ENCODE results near the gene BIK.
"Not testable (repeated sequence)": the region's sequence is repeated elsewhere in the genome, so short reads cannot be mapped to it uniquely, and the experiment has no call there.

The BIK gene

DNA sequence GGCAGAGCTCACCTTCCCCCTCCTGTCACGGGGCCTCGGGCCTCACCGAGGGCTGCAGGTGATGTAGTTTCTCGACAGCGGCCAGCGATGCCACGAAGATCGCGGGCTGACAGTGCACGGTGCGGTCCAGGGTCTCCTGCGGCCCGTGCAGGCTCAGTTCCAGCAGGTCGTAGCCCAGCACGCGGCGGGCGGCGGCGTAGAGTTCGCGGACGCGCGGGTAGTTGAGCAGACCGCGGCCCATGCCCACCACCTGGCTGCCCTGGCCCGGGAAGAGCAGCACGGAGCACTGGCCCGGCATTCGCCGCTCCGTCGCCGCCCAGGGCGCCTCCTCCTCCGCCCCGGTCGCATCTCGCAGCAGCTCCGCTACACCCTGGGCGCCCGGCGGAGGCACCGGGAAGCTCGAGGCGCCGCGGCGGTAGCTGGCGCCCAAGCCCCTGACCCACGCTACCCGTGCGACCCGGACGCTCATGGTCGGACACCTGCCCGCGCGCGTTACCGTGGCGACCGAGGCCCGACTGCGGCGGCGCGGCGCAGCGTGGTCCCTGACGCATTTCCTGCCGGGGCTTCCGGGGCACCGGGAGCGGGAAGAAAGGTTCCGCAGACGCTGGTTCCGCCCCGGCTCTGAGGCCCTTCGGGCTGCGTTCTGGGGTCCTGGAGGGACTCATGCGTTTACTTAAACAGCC lies 32.5 kb downstream of the BIK start, which contains the start of gene MCAT:
Gene MCAT, minus strand, starts transcription at position 519 of the 683 bp plus-strand sequence. Its CDS starts 50 bp downstream, at position 469.
- DNase-seq, result peak; percentile 62 to 82

DNA sequence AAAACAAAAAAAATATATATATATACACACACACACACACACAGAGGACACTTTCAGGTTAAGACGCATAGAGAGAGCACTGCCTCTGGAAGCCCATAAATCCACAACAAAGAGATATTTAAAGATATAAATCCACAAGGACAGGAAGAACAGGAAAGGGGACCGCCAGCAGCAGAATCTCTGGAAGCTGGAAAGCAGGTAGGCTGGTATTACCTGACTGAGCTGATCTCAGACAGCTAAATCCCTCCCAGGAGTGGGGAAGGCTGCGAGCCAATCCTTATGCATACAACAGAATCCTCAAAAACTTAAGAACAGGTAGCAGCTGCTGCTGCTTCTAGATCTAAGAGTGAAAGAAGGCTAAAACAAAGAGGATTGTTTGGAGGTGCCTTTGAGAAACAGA lies 34.4 kb downstream of the BIK start:
- DNase-seq, result no peak

DNA sequence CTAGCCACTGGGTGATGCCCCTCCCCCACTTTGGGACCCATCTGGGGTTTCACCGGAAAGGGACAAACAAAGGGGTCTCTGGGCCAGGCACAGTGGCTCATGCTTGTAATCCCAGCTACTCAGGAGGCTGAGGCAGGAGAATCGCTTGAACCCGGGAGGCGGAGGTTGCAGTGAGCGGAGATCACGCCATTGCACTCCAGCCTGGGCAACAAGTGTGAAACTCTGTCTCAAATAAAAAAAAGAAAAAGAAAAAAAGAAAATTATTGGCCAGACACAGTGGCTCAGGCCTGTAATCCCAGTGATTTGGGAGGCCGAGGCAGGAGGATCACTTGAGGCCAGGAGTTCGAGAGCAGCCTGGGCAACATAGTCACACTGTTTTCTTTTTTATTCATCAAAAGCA lies 34.8 kb downstream of the BIK start:
- DNase-seq, result not testable (repeated sequence)

DNA sequence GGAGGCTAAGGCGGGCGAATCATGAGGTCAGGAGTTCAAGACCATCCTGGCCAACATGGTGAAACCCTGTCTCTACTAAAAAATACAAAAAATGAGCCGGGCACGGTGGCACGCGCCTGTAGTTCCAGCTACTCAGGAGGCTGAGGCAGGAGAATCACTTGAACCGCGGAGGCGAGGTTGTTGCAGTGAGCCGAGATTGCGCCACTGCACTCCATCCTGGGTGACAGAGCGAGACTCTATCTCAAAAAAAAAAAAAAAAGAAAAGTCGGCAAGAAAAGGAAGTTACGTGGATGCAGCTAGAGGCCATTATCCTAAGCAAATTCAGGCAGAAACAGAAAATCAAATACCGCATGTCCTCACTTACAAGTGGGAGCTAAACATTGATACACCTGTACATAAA lies 35.8 kb downstream of the BIK start:
- DNase-seq, result peak; percentile 48 to 63

DNA sequence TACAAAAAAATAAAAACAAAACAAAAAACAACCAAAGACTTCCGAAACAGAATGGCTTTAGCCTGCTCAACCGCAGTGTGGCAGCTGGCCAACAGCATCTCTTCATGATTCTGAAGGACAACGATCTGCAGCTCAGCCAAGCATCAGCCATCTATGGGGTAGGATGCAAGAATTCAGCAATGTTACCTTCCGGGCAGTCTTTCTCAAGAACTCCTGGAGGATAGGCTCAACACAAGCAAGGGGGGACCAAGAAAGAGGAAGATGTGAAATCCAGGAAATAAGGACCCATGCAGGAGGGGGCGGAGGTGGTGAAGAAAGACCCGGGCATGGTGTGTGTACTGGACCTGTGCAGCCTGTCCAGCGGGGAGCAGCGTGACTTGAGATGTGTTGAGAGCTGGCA lies 37.3 kb downstream of the BIK start:
- peak; percentile 67 to 80 for DNase-seq

DNA sequence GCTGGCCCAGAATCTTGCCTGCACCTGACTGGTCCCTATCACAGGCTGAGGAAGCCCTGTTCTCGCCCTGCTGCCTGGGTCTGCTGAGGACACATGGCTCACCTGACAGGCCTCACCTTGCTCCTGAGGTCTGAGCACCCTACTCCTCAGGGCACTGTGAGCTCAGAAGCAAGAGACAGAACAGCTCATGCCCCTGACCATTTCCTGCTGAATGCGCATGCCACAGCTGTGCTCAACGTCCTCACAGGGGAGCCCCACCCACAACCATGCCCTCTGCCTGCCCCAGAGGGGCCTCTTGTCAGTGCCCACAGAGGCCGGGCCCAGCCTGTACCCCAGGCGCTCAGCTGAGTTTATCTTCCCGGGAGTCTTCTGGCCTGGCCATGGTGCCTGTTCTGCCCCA lies 38.0 kb downstream of the BIK start:
- DNase-seq, result peak in 1 of 2 donors; percentile 18

DNA sequence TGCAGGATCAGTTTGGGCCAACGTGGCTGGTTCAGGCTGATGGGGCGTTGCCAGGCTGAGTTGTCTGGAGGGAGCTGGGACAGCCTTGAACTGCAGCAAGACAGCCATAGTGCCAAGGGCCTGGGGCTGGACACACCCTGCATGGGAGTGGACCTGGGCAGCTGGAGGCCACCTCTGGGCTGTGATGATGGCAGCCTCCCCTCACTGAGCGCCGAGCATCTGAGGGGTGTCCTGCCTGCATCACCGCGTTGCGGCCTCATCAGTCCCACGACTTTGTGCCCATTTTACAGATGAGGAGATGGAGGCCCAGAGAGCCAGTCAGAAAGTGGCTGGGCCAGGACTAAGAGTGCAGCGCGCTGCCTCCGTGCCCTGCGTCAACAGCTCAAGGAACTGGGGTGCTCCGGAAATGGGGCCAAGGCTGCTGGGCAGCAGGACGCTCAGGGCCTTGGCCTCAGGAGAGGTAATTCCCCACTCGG lies 40.2 kb downstream of the BIK start:
- DNase-seq, result no peak

DNA sequence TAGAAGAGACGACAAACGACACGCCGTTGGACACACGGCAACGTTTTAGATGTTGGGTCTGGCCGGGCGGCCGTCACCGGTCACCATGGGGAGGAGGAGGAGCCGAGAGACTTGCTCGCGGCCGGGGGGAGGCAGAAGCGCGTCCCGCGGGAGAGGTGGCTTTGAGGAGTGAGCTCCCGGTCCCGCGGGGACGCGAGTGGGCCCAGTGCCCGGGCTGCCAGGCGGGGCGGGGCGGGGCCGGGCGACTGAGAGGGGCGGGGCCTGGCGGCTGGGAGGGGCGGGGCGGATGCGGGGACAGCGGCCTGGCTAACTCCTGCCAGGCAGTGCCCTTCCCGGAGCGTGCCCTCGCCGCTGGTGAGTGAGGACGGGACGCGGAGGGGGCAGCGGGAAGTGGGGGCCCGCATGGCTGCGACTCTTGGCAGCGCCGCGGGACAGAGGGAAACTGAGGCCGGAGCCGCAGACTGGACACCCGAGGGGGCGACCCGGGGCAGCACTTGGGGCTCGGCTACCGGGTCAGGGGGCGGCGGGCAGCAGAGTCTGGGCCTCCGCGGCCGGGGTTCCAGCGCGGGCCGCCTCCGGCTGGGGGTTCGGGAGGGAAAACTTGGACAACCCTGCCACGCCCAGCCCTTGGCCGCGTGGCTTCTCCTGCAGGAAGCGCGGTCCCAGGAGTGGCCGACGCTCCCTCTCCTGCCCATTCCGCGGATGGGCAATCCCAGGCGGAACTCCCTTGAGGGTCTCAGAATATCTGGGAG lies 40.9 kb downstream of the BIK start, which contains the start of gene TSPO:
Gene TSPO, plus strand, starts transcription at position 309 of the 752 bp plus-strand sequence. CDS start 7,680 bp downstream, outside the sequence.
- peak; percentile 64 to 65 for DNase-seq

DNA sequence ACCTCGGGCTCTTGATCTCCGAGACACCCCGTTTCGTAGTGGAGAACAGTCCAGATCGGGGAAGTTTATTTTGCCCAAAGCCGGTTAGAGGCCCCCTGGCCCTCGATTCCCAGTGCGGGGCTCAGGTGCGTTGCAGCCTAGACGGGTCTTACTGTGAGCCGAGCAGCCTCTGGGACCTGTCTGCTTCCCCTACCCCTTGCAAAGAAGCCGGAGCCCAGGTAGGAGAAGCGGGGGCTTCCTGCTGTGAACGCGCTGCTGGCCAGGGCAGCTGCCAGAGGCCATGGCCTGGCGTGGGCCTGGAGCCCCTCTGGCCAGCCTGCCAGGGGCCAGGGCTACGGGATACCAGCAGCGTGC lies 41.4 kb downstream of the BIK start:
- no peak for DNase-seq

DNA sequence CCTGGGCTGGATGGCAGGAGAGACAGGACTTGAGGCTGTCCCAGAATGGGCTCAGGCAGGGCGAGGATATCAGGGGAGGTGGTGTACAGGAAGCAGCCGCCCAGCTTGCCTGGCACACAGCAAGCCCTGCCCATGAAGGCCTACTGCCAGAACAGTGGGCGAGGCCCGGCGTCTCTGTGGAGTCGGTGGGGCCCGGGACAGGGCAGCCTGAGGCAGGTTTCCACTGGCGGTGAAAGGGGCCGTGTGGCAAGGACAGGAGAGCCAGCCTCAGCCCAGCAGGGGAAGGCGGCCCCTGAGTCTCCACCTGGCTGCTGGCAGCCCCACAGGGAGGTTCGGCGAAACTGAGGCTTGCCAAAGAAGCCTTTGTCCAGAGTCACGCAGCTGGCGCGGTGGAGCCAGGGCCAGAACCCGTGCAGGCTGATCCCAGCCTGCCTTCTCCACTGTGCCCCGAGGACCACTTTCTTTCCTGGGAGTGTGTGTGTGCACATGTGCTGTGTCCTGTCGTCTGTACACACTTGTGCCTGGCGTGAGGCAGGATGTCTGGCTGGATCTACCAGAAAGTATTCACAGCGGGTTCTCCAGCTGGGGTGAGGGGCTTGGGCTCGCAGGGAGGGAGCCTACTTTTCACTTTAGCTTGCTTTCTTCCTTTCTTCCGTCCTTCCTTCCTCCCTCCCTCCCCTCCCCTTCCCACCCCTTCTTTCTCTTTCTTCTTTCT lies 42.0 kb downstream of the BIK start:
- peak; percentile 40 to 70 for DNase-seq

DNA sequence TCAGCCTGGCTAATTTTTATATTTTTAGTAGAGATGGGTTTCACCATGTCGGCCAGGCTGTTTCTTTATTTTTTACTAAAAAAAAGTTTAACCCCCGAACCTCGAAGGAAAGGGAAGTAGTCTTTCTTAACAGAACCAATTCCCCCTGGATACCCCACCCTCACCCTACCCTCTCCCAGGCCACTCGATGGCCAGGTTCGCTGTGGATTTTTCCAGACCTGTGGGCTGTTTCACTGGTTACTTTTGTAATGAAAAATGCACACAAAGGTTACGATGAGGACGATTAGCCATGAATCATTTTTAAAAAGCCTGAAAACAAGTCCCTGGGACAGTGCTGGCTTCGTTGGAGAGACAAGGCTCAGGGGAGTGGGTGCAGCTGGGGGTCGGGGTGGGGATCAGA lies 43.3 kb downstream of the BIK start:
- DNase-seq, result peak; percentile 62 to 70

DNA sequence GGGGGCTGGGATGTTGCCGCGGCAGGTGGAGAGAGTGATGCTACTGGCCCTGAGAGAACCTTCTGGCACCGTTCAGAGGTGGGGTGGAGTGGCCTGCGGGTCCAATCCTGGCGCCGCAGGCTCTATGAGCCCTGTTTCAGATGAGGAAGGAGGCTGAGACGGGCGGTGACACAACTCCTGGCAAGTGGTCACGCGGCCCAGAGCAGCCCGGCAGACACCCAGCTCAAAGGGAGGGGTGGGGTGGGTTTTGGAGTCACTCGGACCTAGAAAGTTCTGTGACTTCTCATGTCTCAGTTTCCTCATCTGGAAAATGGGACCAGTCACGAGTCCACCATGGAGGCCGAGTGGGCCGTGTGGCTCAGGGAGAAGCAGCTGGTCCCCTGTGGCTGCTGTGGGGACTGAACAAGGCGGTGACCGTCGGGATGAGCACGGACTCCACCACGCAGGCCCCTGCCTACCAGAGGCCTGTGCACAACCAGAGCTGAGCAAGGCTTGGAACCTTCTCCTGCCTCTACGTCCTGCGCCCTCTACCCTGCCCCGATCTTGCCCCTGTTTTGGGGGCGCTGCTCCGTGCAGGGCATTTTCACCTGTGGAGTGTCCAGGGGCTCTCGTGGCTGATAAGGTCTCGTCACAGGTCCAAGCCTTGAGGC lies 44.5 kb downstream of the BIK start:
- DNase-seq, result peak; percentile 72 to 90

DNA sequence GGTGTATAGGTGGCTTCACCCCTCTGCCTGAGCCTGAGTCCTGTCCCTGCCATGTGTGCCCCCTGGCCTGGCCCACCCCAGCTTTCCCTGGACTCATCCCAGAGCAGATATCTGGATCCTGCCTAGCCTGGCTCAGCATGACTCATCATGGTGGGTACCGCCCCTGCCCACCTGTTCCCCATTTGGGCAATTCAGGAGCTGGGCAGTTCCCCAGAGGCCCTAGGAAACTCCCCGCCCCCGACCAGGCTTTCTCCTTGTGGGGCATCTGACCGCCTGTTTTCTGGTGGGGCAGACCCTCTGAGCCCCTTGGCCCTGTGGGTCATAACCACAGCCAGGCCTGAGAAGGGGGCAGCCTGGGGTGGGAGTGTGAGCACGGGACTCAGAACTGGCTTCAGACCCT lies 45.2 kb downstream of the BIK start:
- peak; percentile 79 to 91 for DNase-seq

DNA sequence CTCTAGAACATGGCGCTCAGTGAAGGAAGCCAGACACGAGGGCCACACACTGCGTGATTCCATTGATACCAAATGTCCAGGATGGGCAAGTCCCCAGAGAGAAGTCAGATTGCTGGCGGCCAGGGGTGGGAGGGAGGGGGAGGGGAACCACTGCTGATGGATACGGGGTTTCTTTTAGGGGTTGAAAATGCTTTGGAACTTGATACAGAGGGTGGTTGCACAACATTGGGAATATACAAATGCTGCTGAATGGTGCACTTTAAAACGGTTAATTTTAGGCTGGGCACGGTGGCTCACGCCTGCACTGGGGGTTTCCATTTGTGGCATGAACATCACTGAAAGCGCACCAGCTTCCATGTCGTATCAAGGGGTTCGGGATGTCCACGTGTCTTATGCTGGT lies 45.9 kb downstream of the BIK start:
- DNase-seq, result peak; percentile 27 to 79

DNA sequence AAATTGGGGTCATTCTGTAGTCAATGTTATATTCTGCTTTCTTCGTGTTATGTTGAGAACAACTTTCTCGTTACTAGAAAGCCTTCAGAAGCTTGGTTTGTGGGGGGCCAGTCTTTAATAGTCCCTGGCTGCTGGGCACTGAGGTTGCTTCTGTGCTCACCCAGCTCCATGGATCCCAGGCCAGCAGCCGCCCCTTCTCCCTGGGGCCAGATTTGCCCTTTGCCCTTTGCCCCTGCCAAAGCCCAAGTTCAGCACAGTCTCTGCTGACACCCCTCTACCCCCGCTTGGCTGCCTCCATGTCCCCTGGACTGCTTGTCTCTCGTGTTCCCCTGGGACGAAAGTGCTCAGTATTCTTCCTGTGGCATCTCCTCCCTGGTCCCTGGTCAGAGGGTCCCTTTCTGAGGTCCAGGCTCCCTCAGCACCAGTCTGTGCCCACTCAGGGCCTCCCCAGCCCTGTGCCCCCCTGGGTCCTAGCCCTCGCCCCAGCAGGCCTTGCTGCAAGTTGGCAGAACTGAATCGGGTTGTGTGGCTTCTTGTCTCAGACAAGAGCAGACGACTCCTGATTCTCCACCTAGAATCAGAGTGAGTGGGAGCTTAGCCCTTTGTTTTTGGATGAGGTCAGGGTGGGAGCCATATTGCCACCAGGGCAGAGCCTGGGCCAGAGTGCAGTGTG lies 47.5 kb downstream of the BIK start:
- DNase-seq, result no peak

DNA sequence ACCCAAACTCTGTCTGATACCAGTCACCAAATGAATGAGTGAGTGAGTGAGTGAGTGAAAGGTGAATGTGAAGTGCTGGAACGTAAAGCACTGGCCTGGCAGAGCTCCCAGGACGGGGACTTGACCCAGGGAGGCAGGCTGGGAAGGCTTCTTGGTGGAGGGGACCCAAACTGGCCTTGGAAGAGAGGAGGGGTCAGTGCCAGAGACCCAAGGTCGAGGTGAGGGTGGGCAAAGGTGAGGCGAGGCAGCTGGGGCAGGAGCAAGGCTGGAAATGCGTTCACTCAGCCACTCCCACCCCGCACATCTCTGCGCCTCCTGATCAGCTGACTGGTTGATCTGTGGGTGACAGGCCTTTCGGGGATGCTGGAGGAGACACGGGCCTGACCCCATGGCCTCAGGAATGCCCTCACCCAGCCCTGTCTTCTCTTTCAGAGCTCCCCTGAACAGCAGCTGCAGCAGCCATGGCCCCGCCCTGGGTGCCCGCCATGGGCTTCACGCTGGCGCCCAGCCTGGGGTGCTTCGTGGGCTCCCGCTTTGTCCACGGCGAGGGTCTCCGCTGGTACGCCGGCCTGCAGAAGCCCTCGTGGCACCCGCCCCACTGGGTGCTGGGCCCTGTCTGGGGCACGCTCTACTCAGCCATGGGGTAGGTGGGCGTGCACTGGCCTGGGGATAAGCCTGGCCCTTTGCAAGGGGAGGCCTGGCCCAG lies 48.4 kb downstream of the BIK start:
- no peak for DNase-seq

DNA sequence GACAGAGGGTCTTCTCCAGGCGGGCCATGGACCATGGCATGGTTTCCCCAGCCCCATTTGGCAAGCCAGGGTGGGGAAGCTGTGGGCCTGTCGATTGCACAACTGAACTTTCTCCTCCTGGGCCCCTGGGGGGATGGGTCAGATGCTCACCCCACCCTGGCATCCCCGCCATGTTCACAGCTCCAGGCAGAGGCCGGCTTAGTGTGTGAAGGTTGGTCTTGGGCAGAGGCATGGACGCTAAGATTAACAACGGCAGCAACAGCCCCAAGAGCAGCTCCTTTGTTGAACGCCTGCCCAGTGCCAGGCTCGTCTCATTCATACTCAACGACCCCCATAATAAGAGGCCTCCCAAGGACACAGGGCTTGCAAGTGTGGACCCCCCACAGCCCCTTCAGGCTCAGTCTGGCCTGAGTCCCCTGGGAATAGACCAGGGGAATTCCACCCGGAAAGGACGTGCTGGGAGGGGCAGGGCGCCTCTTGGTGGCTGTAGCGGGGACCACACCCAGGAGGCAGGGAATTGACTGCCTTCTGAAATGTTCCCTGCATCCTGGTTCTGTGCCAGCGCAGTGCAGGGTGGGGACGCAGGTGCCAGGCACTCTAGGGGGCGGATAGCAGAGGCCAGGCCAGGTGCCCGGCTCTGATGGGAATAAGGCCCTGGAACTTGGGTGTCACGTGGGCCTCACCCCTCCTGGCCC lies 49.1 kb downstream of the BIK start:
- DNase-seq, result no peak

DNA sequence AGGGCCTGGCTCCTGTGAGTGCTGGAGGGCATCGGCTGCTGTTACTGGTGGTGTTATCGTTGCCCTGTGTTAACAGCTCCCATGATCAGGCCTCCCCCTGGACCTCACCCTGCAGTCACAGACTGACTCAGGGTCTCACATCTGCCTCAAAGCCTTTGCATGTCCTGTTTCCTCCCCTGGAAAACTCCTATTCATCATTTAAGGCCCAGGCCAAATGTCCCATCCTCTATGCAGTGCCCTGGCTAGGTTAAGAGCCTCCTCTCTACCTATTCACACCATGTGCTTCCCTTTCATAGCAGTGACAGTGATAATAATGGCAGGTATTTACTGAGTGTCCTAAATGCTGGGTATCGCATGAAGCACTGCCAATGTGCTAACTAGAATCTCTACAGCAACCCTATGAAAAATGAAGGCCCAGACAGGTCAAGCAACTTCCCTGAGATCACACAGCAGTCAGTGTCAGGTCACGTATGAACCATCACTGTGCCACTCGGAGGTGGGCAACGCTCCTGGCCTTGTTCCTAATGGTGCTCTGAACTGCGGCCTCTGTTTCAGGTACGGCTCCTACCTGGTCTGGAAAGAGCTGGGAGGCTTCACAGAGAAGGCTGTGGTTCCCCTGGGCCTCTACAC lies 50.1 kb downstream of the BIK start:
- no peak for DNase-seq

DNA sequence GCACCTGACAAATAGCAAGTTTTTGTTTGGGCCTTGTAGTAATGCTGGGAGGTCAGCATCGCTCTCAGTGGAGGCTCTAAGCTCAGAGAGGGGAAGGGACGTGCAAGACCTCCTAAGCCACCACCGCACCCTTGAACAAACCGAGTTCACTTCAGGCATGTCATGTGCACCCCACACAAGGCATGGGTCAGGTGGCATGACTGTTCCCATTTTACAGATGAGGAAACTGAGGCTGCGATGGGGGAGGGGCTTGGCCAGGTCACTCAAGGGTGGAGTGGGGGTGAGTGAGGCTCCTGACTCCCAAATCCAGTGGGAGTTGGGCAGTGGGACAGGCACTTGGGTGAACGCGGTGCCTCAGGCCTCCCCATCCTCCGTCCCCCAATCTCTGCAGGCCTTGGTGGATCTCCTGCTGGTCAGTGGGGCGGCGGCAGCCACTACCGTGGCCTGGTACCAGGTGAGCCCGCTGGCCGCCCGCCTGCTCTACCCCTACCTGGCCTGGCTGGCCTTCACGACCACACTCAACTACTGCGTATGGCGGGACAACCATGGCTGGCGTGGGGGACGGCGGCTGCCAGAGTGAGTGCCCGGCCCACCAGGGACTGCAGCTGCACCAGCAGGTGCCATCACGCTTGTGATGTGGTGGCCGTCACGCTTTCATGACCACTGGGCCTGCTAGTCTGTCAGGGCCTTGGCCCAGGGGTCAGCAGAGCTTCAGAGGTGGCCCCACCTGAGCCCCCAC lies 52.0 kb downstream of the BIK start:
- no peak for DNase-seq

DNA sequence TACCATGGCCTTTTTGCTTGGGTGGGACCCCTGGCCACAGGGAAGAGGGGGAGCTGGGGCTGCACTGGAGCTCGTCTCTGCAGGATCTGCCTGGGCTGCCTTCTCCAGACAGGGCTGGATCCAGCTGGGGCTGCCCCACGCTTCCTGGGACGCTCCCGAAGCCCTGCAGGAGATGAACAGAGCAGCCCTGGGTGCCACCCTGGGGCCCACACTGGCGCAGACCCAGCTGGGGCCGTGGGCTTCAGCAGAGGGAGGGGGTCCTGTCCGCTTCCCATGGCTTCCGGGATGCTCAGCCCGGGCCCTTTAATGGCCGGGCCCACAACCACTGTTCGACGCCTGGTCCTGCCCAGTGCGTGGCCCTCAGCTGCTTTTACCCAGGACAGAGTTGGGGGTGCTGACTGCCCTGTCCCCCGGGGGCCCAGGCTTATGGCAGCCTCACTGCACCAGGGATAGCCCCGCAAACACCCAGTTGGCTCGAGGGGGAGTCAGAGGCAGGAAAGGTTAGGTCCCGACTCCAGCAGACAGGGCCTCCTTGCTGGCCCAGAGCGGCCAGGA lies 52.8 kb downstream of the BIK start:
- DNase-seq, result no peak

Measured in inflammatory macrophage treated with lipopolysaccharide for 1 hour (primary cell).